Measurements from ENCODE around the gene GRIK1. TPM values are rescaled to one million over a fixed set of nuclear protein-coding genes. Genes with fewer than 3 reads are reported as not detected.

Gene GRIK1
- polyA plus RNA-seq, 1 donor from 2014 or later: 8.7 TPM

GRCh38 chr21:29641635-29642550 lies 297.9 kb downstream of the GRIK1 start:
- H4K20me1 ChIP-seq (ENCODE audit: insufficient read depth): no peaks in the 10 kb centered on the region
- no peaks in the 10 kb centered on the region for H3K79me2 ChIP-seq (replicated peaks; ENCODE audit: insufficient read depth, low read length)
- H3K4me3 ChIP-seq (ENCODE audit: low read length): no peak overlapping the region
- no peak overlapping the region for H3K27ac ChIP-seq (ENCODE audit: low read length)
- no peak overlapping the region for H3K9ac ChIP-seq (ENCODE audit: low read length)
- H3K4me2 ChIP-seq (ENCODE audit: low read length): no peak overlapping the region
- no peak for TF ChIP-seq TAF1 (IDR thresholded peaks at IDR 0.05; ENCODE audit: low read depth)
- TF ChIP-seq SMC3 (conservative IDR thresholded peaks at IDR 0.05; ENCODE audit: poor library complexity): no peak
- no peak for TF ChIP-seq POLR2AphosphoS5 (IDR thresholded peaks at IDR 0.05)
- H3F3A ChIP-seq (ENCODE audit: insufficient read depth, low read length, poor library complexity, severe bottlenecking): no peaks in the 10 kb centered on the region
- H3K9me2 ChIP-seq (ENCODE audit: insufficient read depth, low read length): no peaks in the 10 kb centered on the region
- no peaks in the 10 kb centered on the region for H3K27me3 ChIP-seq (ENCODE audit: insufficient read depth, low read depth, low read length)
- no peak overlapping the region for H2AFZ ChIP-seq (ENCODE audit: low read depth, low read length)
- H3K9me3 ChIP-seq (ENCODE audit: low read length): no peaks in the 10 kb centered on the region
- no peaks in the 10 kb centered on the region for H3K36me3 ChIP-seq (ENCODE audit: insufficient read depth, low read length)

DNA sequence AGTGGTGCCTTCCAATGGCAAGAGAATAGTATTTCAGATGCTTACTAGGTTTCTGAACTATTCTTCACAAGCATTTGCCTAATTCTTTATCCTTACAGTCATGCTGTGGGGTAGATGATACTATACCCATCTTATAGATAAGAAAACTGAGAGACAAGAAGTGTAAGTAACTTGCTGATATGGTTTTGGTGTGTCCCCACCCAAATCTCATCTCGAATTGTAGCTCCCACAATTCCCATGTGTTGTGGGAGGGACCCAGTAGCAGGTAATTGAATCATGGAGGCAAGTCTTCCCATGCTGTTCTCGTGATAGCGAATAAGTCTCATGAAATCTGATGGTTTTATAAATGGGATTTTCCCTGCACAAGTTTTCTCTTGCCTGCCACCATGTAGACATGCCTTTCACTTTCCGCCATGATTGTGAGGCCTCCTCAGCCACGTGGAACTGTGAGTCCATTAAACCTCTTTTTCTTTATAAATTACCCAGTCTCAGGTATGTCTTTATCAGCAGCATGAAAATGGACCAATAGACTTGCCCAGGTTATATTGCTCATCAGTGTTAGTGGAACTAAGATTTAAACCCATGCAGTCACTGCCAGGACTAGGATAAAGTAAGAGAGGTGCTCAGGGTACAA lies 298.7 kb downstream of the GRIK1 start:
- Histone ChIP-seq H3K27me3 (ENCODE audit: insufficient read depth, low read depth, low read length) (no peaks in the 10 kb centered on the region), H3K4me2 (ENCODE audit: low read length) (no peak overlapping the region), H3K9me3 (ENCODE audit: low read length) (no peaks in the 10 kb centered on the region), H2AFZ (ENCODE audit: low read depth, low read length) (no peak overlapping the region), H3K27ac (ENCODE audit: low read length) (no peak overlapping the region), H3K4me3 (ENCODE audit: low read length) (no peak overlapping the region), H3K79me2 (replicated peaks; ENCODE audit: insufficient read depth, low read length) (no peaks in the 10 kb centered on the region), H3K9me2 (ENCODE audit: insufficient read depth, low read length) (no peaks in the 10 kb centered on the region), H3F3A (ENCODE audit: insufficient read depth, low read length, poor library complexity, severe bottlenecking) (no peaks in the 10 kb centered on the region), H3K9ac (ENCODE audit: low read length) (no peak overlapping the region), H3K36me3 (ENCODE audit: insufficient read depth, low read length) (no peaks in the 10 kb centered on the region), H4K20me1 (ENCODE audit: insufficient read depth) (no peaks in the 10 kb centered on the region)
- TF ChIP-seq, protein P1, sequence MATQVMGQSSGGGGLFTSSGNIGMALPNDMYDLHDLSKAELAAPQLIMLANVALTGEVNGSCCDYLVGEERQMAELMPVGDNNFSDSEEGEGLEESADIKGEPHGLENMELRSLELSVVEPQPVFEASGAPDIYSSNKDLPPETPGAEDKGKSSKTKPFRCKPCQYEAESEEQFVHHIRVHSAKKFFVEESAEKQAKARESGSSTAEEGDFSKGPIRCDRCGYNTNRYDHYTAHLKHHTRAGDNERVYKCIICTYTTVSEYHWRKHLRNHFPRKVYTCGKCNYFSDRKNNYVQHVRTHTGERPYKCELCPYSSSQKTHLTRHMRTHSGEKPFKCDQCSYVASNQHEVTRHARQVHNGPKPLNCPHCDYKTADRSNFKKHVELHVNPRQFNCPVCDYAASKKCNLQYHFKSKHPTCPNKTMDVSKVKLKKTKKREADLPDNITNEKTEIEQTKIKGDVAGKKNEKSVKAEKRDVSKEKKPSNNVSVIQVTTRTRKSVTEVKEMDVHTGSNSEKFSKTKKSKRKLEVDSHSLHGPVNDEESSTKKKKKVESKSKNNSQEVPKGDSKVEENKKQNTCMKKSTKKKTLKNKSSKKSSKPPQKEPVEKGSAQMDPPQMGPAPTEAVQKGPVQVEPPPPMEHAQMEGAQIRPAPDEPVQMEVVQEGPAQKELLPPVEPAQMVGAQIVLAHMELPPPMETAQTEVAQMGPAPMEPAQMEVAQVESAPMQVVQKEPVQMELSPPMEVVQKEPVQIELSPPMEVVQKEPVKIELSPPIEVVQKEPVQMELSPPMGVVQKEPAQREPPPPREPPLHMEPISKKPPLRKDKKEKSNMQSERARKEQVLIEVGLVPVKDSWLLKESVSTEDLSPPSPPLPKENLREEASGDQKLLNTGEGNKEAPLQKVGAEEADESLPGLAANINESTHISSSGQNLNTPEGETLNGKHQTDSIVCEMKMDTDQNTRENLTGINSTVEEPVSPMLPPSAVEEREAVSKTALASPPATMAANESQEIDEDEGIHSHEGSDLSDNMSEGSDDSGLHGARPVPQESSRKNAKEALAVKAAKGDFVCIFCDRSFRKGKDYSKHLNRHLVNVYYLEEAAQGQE (IDR thresholded peaks at IDR 0.05; ENCODE audit: borderline replicate concordance): no peak
- TF ChIP-seq MXI1 (conservative IDR thresholded peaks at IDR 0.05; ENCODE audit: poor library complexity, severe bottlenecking) (no peak), EZH2 (IDR thresholded peaks at IDR 0.05; ENCODE audit: borderline replicate concordance, insufficient read depth, low read length, poor library complexity, severe bottlenecking) (no peak), RAD21 (conservative IDR thresholded peaks at IDR 0.05) (no peak), SMC3 (conservative IDR thresholded peaks at IDR 0.05; ENCODE audit: poor library complexity) (no peak), CTCF (IDR thresholded peaks at IDR 0.05; ENCODE audit: poor library complexity, severe bottlenecking) (no peak), POLR2AphosphoS5 (IDR thresholded peaks at IDR 0.05) (no peak), TAF1 (IDR thresholded peaks at IDR 0.05; ENCODE audit: low read depth) (no peak)
